Measurements from ENCODE around the gene PAPPA. TPM values are rescaled to one million over a fixed set of nuclear protein-coding genes. Genes with fewer than 3 reads are reported as not detected.

The PAPPA gene
- polyA plus RNA-seq, 1 donor: 3.5 TPM

- no peak for DNase-seq
Measured at GRCh38 chr9:116182876-116183275, 29.3 kb downstream of the PAPPA start.

GRCh38 chr9:116187570-116188170 is 34.1 kb downstream of the PAPPA start:
- no peak for DNase-seq

GRCh38 chr9:116189683-116190082 is 36.1 kb downstream of the PAPPA start:
- DNase-seq: no peak

- no peak for DNase-seq
Measured at GRCh38 chr9:116190637-116191396, 37.2 kb downstream of the PAPPA start.

- DNase-seq: no peak
Measured at GRCh38 chr9:116191576-116192415, 38.2 kb downstream of the PAPPA start.

- DNase-seq: no peak
Measured at GRCh38 chr9:116193636-116194035, 40.0 kb downstream of the PAPPA start.

- DNase-seq: no peak
Measured at GRCh38 chr9:116196806-116197205, 43.2 kb downstream of the PAPPA start.

- no peak for DNase-seq
Measured at GRCh38 chr9:116198344-116198743, 44.8 kb downstream of the PAPPA start.

GRCh38 chr9:116202219-116202912 is 48.8 kb downstream of the PAPPA start:
- no peak for DNase-seq

- DNase-seq: no peak
Measured at GRCh38 chr9:116204252-116204882, 50.8 kb downstream of the PAPPA start.

GRCh38 chr9:116207371-116208111 is 54.0 kb downstream of the PAPPA start:
- DNase-seq: no peak

- no peak for DNase-seq
Measured at GRCh38 chr9:116208417-116209232, 55.0 kb downstream of the PAPPA start.

GRCh38 chr9:116209414-116210116 is 56.0 kb downstream of the PAPPA start:
- DNase-seq: no peak

GRCh38 chr9:116212986-116213692 is 59.5 kb downstream of the PAPPA start:
- no peak for DNase-seq

GRCh38 chr9:116213693-116214047 is 60.1 kb downstream of the PAPPA start:
- no peak for DNase-seq

GRCh38 chr9:116218399-116218798 is 64.8 kb downstream of the PAPPA start:
- DNase-seq: no peak

GRCh38 chr9:116219686-116220085 is 66.1 kb downstream of the PAPPA start:
- peak; percentile 64 for DNase-seq

- no peak for DNase-seq
Measured at GRCh38 chr9:116223926-116224325, 70.3 kb downstream of the PAPPA start.

- no peak for DNase-seq
Measured at GRCh38 chr9:116230051-116230632, 76.6 kb downstream of the PAPPA start.

Data from left kidney (tissue), 2 donors.